Mucosa of descending colon (tissue), 3 donors: Measurements from ENCODE around the gene ADAMTS18. TPM values are rescaled to one million over a fixed set of nuclear protein-coding genes. Genes with fewer than 3 reads are reported as not detected.
"Not testable (repeated sequence)": the region's sequence is repeated elsewhere in the genome, so short reads cannot be mapped to it uniquely, and the experiment has no call there.

Experiments
- ATAC-seq: fragments of 200-7000 bp; cut with Tn5 transposase; one replicate; pipeline ENCODE4 v1.9.1; 2020; ENCODE audit warnings: mild to moderate bottlenecking, moderate library complexity
- DNase-seq, 3 donors: peaks; one replicate each; pipeline ENCODE4 v3.0.0-alpha.2; 2020
- H3K36me3 ChIP-seq: fragments of 200-600 bp; one replicate; pipeline ENCODE4 v1.8.0; 2021; ENCODE audit warnings: low read depth, mild to moderate bottlenecking
- H3K4me1 ChIP-seq: fragments of 200-600 bp; one replicate; pipeline ENCODE4 v1.8.0; 2021; ENCODE audit warnings: low read depth, mild to moderate bottlenecking
- H3K4me3 ChIP-seq: fragments of 200-600 bp; one replicate; pipeline ENCODE4 v1.8.0; 2021; ENCODE audit warnings: mild to moderate bottlenecking
- H3K9me3 ChIP-seq: fragments of 200-600 bp; one replicate; pipeline ENCODE4 v1.8.0; 2021; ENCODE audit warnings: mild to moderate bottlenecking
- CTCF ChIP-seq: fragments of 200-600 bp; IDR thresholded peaks from one replicate; pipeline ENCODE4 v1.8.0; 2022; ENCODE audit warnings: antibody characterized with exemption, mild to moderate bottlenecking
- intact Hi-C, 2 donors: fragments of 100-400 bp; cut with DNase I in 1 of 2; cut with micrococcal nuclease in 1 of 2; formaldehyde crosslinking; loops; one replicate each; pipeline versions ENCODE4 v1.11.0 to v1.11.1; 2022; cut with DNase I, micrococcal nuclease
- total RNA-seq, 3 donors: library from RNA; stranded (reverse); fragmentation: NEBNext Ultra II Directional in 2 of 3; extraction: Animal tissue kit (Norgen Biotek cat#: 25700) in 2 of 3; gene quantifications; one replicate each; pipeline versions ENCODE4 v1.2.1 to v1.2.4, GENCODE V29; 2021 to 2023
- donor health status: DM: no; HTN: no; CAD: no; lungs with moderate emphysema.
- donor health status: DM: no; HTN: no; CAD: no.
- donor health status: DM: no; HTN: yes; CAD: no.

The ADAMTS18 gene
- total RNA-seq, 3 donors from 2014 or later: 0.20 to 0.22 TPM; not detected in 1

- no peak for ATAC-seq
- Histone ChIP-seq H3K9me3 (no peaks in the 10 kb centered on the region), H3K4me1 (no peaks in the 10 kb centered on the region), H3K4me3 (no peak overlapping the region), H3K36me3 (no peaks in the 10 kb centered on the region)
- intact Hi-C loops: no loop called here
- no peak for TF ChIP-seq CTCF
- no peak for DNase-seq
Observed at GRCh38 chr16:77262971-77263370, 171.9 kb downstream of the ADAMTS18 start.

- Histone ChIP-seq H3K4me3 (no peak overlapping the region), H3K36me3 (no peaks in the 10 kb centered on the region), H3K9me3 (no peaks in the 10 kb centered on the region), H3K4me1 (no peaks in the 10 kb centered on the region)
- TF ChIP-seq CTCF: no peak
- no peak for ATAC-seq
- DNase-seq: no peak
- intact Hi-C loops: no loop called here
Observed at GRCh38 chr16:77250400-77250799, 184.4 kb downstream of the ADAMTS18 start.

- H3K4me1 ChIP-seq: no peaks in the 10 kb centered on the region
- no peak for TF ChIP-seq CTCF
Observed at GRCh38 chr16:77246150-77246549, 188.7 kb downstream of the ADAMTS18 start.

GRCh38 chr16:77242471-77242870 is 192.4 kb downstream of the ADAMTS18 start:
- DNase-seq, H3K9me3 ChIP-seq, intact Hi-C loops, H3K4me1 ChIP-seq, H3K36me3 ChIP-seq, H3K4me3 ChIP-seq, ATAC-seq: not testable (repeated sequence)

More at GRCh38 chr16:77246150-77246549, 188.7 kb downstream of the ADAMTS18 start:
- Histone ChIP-seq H3K36me3 (no peaks in the 10 kb centered on the region), H3K9me3 (no peaks in the 10 kb centered on the region), H3K4me3 (no peak overlapping the region)
- DNase-seq: no peak
- no peak for ATAC-seq
- intact Hi-C loops: no loop called here

GRCh38 chr16:77238593-77238992 is 196.2 kb downstream of the ADAMTS18 start:
- ATAC-seq: no peak
- H3K36me3 ChIP-seq: no peaks in the 10 kb centered on the region
- no peak for TF ChIP-seq CTCF
- H3K9me3 ChIP-seq: no peaks in the 10 kb centered on the region
- no peak for DNase-seq
- intact Hi-C loops: loop anchor here in 1 of 2 donors (5.0 kb wide), 1 partner anchor 344 kb away; no protein-coding TSS in a partner anchor
- no peak overlapping the region for H3K4me3 ChIP-seq
- H3K4me1 ChIP-seq: no peaks in the 10 kb centered on the region

GRCh38 chr16:77236063-77236511 is 198.7 kb downstream of the ADAMTS18 start:
- Histone ChIP-seq H3K4me3 (no peak overlapping the region), H3K36me3 (no peaks in the 10 kb centered on the region), H3K4me1 (no peaks in the 10 kb centered on the region), H3K9me3 (no peaks in the 10 kb centered on the region)
- peak; percentile 80 to 92 (median 91) for DNase-seq
- peak; percentile 95 for TF ChIP-seq CTCF
- ATAC-seq: peak; percentile 100
- intact Hi-C loops: loop anchor here (1.0 to 5.0 kb wide), 2 partner anchors 346 to 348 kb away; no protein-coding TSS in a partner anchor
